ENCODE data around the gene XCL2.
A peak's percentile ranks its signal among the peaks of the same experiment; 100 is the strongest.

The XCL2 gene

DNA sequence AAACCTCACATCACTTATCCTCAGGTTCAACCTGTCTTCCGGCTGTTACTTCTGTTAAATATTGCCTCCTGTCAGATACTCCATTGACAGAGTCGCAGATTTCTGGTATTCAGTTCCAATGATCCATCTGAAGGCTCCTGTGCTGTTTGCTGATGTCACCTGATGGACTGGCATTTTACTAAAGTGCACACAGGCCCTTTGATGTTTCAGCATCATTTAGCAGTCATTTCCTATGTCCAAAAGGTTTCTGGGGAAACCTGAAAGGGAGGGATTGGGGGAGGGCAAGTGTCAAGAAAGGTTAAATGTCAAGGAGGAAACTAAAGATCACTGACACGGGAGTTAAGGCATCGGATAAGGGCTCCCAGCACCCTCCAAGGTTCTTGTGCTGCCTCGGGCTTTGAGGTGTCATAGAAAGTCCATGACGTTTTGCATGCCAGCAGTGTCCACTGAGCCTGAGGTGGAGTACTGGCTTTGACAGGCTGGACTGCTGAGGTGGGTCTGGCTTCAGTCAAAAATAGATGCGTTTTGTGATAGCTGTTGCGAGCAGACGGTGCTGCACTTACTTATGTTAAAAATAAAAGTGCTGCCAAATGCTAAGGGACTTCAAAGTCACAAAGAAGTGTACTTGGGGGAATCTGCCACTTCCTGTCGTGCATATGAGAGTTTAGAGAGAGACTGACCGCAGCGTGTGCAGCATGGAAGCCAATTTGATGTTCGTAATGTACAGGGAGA lies 30.8 kb downstream of the XCL2 start:
- DNase-seq = no peak

- no peak for DNase-seq
Observed at GRCh38 chr1:168509875-168510791, 33.7 kb downstream of the XCL2 start.

GRCh38 chr1:168509210-168509609 lies 34.6 kb downstream of the XCL2 start:
- DNase-seq = no peak

DNA sequence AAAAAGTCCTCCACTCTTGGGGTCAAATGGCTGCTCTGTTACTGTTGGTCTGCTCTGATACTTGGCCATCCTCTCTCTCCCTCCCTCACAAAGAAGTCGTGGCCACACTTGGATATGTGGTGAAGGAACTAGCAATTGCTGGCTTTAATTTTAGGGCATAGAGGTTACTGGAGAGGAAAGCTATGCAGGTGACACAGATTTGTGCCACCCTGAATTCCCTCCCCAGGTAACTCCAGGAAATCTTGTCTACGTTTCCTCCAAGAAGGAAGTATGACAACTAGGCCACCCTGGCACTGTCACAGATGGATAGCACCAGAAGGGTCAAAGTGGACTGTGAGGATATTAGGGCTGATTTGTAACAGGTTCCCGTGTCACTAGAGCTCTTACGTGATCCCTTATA lies 36.0 kb downstream of the XCL2 start:
- DNase-seq = no peak

- no peak for DNase-seq
Observed at GRCh38 chr1:168507231-168507630, 36.6 kb downstream of the XCL2 start.

GRCh38 chr1:168506204-168506819 lies 37.5 kb downstream of the XCL2 start:
- no peak for DNase-seq

DNA sequence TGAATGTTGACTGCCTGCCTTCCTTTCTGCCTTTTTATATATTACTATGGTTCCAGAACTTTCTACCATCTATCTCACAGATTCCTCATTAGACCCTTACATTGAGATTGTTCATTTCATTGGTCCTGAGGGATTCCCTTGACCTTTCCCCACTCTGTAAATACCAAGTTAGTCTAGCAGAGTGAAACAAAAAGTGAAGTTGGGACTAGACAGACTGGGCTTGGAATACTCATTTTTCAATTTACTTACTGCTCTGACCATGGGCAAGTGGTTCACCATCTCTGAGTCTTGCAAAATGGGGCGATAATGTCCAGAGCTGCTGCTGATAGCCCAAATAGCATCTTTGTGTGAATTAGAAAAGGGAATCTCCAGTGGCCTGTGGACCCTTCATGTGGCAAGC lies 38.8 kb downstream of the XCL2 start:
- no peak for DNase-seq

GRCh38 chr1:168504064-168504837 lies 39.5 kb downstream of the XCL2 start:
- DNase-seq = no peak

- no peak for DNase-seq
Observed at GRCh38 chr1:168499688-168500049, 44.1 kb downstream of the XCL2 start.

DNA sequence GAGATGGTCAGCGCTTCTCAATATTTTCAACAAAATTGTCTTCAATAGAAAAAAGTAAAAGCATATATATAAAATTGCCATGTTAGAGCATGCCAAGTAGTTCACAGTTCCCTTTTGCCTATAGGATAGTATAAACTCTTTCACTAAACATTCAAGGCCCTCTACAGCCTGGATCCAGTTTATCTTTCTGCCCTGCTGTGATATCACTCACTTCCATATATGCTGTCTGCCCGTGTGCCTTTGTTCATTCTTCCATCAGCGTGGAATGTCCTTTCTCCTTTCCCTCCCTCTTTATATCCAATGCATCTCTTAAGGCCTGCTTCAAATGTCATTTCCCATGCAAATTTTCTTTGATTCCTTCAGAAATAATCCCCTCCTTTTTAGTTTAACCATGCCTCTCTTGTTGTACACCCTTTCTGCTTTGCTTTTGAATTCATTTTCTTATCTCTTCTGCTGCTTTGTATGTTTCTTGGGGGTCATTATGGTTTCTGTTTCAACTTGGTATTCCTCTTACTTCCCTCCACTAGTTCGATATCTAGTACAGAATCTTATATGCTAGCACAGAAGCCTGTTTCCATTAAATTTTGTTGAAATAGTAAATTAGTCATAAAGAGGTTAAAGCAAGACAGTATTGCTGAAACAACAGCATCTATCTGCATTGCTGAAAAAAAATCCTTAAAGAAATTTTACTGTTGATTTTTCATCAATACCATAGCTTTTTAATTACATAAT lies 44.7 kb downstream of the XCL2 start:
- DNase-seq = no peak

DNA sequence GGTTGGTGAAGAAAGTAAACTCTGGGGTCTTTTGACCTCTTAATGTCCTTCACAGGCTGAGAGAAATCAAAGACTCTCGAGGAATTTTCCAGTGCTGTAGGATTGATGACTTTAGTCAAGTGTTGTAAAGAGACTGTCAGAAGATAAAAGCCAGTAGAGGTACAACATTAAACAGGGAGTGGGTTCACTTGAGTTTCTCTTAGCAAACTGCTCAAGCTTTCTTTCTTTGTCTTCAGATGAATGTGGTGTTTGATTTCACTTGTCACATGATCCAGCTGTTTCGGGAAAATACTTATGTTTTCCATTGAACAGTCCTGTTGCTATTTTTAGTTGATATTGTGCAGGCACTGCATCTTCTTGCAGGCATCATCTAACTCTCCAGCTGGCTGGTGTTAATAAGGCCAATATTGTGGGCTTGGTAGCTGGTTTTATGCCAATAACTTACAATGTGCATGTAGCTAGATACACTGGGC lies 45.6 kb downstream of the XCL2 start:
- peak; percentile 76 to 82 for DNase-seq

GRCh38 chr1:168497376-168497950 lies 46.3 kb downstream of the XCL2 start:
- DNase-seq = no peak

- DNase-seq = no peak
Observed at GRCh38 chr1:168491527-168492164, 52.2 kb downstream of the XCL2 start.

Data from NCI-H187 (cell line).